ENCODE measurements around the gene RPS6KC1. TPM values are rescaled to one million over a fixed set of nuclear protein-coding genes. Genes with fewer than 3 reads are reported as not detected.
"Not testable (repeated sequence)": the region's sequence is repeated elsewhere in the genome, so short reads cannot be mapped to it uniquely, and the experiment has no call there.

Gene RPS6KC1
- total RNA-seq, 1 donor from 2014 or later, result 9.5 TPM

- no peak for DNase-seq
- intact Hi-C loops (cut with micrococcal nuclease), result no loop called here
- ATAC-seq, result no peak
These were observed 52.6 kb downstream of the RPS6KC1 start for GRCh38 chr1:213103377-213104306.

DNA sequence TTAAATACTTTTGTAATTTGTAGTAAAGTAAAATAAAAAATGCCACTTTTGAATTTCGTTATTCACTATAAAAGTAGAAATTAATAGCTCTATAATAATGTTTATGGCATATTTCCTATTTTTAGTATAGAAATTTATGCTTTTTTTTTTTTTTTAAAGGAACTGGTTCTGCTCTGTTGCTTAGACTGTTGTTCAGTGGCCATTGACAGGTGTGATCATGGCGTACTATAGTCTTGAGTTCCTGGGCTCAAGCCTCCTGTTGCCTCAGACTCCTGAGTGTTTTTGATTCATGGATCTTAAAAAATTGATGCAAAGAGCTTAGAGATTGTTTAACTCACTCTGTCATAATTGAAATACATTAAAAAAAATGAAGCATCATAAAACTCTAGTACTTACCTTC lies 53.6 kb downstream of the RPS6KC1 start:
- ATAC-seq (no peak), DNase-seq (no peak)
- intact Hi-C loops (cut with micrococcal nuclease), result no loop called here

DNA sequence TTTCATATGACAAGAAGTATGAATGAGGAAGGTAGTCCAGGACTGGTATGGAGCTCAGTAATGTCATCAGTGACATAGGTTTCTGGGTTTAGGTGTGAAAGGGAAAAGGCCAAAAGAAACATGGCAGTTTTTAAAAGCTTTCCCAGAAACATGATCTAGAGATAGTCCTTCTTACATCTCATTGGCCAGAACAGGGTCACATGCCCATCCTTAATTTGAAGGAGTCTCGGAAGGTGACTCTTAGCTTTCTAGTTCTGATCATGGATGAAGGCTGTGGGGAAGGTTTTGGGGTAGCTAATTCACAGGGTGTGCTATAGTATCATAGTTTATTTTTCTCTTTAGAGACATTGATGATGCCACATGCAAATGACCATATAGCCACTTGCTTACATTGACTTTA lies 55.3 kb downstream of the RPS6KC1 start:
- ATAC-seq (no peak), DNase-seq (no peak)
- intact Hi-C loops (cut with micrococcal nuclease), result no loop called here

GRCh38 chr1:213107613-213108012 lies 56.6 kb downstream of the RPS6KC1 start:
- no peak for DNase-seq
- no peak for ATAC-seq
- intact Hi-C loops (cut with micrococcal nuclease), result no loop called here

GRCh38 chr1:213110349-213111300 lies 59.6 kb downstream of the RPS6KC1 start:
- no peak for ATAC-seq
- no peak for DNase-seq
- intact Hi-C loops (cut with micrococcal nuclease), result no loop called here

- ATAC-seq (no peak), DNase-seq (no peak)
- intact Hi-C loops (cut with micrococcal nuclease), result no loop called here
These were observed 60.5 kb downstream of the RPS6KC1 start for GRCh38 chr1:213111502-213111901.

DNA sequence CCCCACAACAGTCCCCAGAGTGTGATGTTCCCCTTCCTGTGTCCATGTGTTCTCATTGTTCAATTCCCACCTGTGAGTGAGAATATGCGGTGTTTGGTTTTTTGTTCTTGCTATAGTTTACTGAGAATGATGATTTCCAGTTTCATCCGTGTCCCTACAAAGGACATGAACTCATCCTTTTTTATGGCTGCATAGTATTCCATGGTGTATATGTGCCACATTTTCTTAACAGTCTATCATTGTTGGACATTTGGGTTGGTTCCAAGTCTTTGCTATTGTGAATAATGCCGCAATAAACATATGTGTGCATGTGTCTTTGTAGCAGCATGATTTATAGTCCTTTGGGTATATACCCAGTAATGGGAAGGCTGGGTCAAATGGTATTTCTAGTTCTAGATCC lies 61.7 kb downstream of the RPS6KC1 start:
- ATAC-seq; DNase-seq; intact Hi-C loops (cut with micrococcal nuclease): not testable (repeated sequence)

DNA sequence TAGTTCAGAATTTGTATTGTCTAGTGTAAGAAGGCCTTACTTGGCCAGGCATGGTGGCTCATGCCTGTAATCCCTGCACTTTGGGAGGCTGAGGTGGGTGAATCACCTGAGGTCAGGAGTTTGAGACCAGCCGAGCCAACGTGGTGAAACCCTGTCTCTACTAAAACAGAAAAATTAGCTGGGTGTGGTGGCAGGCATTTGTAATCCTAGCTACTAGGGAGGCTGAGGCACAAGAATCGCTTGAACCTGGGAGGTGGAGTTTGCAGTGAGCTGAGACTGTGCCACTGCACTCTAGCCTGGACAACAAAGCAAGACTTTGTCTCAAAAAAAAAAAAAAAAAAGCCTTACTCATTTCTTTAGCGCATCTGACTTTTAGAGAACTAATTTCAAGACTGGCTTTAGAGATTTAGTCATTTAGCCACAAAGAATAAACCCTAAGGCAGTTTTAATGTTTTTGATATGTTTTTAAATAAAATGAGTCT lies 66.7 kb downstream of the RPS6KC1 start:
- intact Hi-C loops (cut with micrococcal nuclease); ATAC-seq; DNase-seq: not testable (repeated sequence)

DNA sequence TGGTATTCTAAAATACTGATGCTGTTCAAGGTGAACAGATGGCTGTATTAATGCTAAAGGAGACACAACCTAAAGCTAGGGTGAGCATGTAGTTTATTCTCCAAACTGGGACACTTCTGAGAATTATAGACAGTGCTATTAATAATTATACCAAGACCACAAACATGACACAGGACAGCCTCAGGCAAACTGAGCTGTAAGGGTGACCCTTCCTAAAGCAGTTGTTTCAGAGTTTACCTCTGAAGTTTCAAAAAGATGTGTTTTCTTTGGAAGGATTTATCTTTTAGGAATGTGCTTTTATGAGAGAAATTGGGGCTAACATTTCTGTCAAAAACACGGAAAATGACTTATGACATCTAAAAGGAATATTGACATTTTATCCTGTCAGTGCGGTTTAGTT lies 68.8 kb downstream of the RPS6KC1 start:
- intact Hi-C loops (cut with micrococcal nuclease), result no loop called here
- DNase-seq, result no peak
- no peak for ATAC-seq

DNA sequence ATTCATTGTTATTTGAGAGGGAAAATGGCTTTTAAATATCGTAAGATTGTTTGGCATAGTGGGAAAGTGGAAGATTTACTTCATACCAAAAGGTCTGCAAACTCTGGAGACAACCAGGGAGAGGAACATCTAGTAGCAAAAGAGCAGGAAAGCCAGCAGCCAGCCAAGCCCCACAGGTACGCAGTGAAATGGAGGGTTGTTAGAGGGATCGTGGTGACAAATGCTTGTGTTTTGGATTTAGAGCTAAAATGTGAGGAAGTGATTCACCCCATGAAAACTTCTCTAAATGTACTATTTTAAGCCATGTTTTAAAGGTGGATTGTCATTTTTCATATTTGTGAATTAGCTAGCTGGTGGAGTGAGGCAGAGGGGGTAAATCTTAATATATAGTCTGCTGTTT lies 69.3 kb downstream of the RPS6KC1 start:
- intact Hi-C loops (cut with micrococcal nuclease), result no loop called here
- DNase-seq (no peak), ATAC-seq (no peak)

DNA sequence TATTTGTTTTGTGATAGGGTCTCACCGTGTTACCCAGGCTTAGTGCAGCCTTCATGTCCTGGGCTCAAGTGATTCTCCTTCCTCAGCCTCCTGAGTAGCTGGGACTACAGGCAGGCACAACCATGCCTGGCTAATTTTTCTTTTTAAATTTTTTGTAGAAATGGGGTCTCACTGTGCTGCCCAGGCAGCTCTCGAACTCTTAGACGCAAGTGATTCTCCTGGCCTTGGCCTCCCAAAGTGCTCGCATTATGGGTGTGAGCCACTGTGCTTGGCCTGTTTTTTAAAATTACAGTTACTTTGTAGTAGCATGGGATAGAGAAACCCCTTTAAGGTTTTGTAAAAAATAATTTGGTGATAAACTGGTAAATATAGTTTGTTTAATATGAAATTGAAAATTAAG lies 69.9 kb downstream of the RPS6KC1 start:
- DNase-seq, result no peak
- no peak for ATAC-seq
- intact Hi-C loops (cut with micrococcal nuclease), result no loop called here

- intact Hi-C loops (cut with micrococcal nuclease), result no loop called here
- no peak for DNase-seq
These were observed 71.5 kb downstream of the RPS6KC1 start for GRCh38 chr1:213122514-213122929.

GRCh38 chr1:213123087-213123486 lies 72.0 kb downstream of the RPS6KC1 start:
- ATAC-seq (no peak), DNase-seq (no peak)
- intact Hi-C loops (cut with micrococcal nuclease), result no loop called here

More at GRCh38 chr1:213122514-213122929, 71.5 kb downstream of the RPS6KC1 start:
- no peak for ATAC-seq

GRCh38 chr1:213123536-213123935 lies 72.5 kb downstream of the RPS6KC1 start:
- DNase-seq (no peak), ATAC-seq (peak; percentile 25)
- intact Hi-C loops (cut with micrococcal nuclease), result no loop called here

GRCh38 chr1:213124590-213124989 lies 73.5 kb downstream of the RPS6KC1 start:
- intact Hi-C loops (cut with micrococcal nuclease), result no loop called here
- no peak for ATAC-seq

DNA sequence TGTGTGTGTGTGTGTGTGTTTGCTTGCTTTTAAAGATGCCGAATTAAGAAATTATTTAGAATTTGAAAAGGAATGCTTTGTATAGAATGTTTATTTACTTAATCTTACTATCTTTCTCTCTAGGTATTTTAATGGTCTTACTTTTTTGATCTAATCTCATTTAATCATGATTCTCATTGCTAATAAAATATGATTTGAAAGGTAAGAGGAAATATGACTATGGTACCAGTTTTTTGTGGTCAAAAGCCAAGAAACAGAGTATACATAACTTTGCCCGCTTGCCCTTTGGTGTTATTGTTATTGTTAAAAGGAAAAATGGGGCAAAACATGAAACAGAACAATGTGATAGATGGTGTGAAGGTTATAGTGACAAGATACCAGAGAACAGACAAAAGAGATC lies 74.6 kb downstream of the RPS6KC1 start:
- DNase-seq (no peak), ATAC-seq (no peak)
- intact Hi-C loops (cut with micrococcal nuclease), result no loop called here

More at GRCh38 chr1:213124590-213124989, 73.5 kb downstream of the RPS6KC1 start:
- no peak for DNase-seq

- no peak for DNase-seq
- intact Hi-C loops (cut with micrococcal nuclease), result no loop called here
- no peak for ATAC-seq
These were observed 76.0 kb downstream of the RPS6KC1 start for GRCh38 chr1:213127074-213127473.

DNA sequence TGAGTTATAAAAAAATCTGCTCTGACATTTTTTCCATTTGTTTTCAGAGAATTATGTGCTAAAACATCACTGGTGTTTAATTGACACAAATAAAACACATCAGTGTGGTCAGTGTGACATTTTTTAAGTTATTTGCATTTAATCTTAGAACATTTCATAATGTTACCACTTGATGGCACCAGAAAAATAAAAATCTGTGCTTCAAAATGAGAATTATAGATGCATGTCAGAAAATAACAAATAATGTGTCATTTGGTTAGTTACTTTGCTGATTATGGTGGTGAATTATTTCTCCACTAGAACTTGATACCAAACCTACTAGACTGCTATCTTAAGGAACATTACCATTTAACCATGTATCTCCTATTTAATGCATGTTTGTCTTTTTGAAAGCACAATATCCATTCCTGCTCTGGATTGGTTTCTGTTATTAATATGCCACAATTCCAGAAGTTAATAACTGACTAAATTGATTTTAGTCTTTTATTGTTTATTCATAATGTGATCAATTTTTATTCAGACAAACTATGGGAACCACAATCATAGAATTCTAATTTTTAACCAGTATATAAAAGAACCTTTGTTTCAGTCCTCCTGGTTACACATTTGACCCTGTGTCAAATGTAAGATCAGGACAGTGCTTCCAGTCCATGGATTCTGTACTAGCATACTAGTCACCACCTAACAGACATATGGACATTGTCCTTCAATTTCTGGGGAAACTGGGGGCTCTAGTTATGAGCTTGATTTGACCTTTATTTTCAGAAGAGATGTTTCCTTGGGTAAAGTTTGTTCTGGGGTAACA lies 81.0 kb downstream of the RPS6KC1 start:
- intact Hi-C loops (cut with micrococcal nuclease), result no loop called here
- DNase-seq (no peak), ATAC-seq (no peak)

GRCh38 chr1:213135572-213135971 lies 84.5 kb downstream of the RPS6KC1 start:
- no peak for DNase-seq
- intact Hi-C loops (cut with micrococcal nuclease), result no loop called here
- no peak for ATAC-seq

All from left ventricle myocardium superior (tissue), 1 donor.